IgD-negative memory B cell (primary cell): ENCODE data around the gene BTRC. TPM values are rescaled to one million over a fixed set of nuclear protein-coding genes. Genes with fewer than 3 reads are reported as not detected.
"Not testable (repeated sequence)": the region's sequence is repeated elsewhere in the genome, so short reads cannot be mapped to it uniquely, and the experiment has no call there.

Experiments
- H3K27ac Mint-ChIP-seq, 3 donors: one replicate each; pipeline ENCODE4 v1.8.0; 2020 to 2022; ENCODE audit warnings: mild to moderate bottlenecking in 3 of 3, mixed read lengths in 3 of 3, moderate library complexity in 1 of 3
- H3K27me3 Mint-ChIP-seq: one replicate; pipeline ENCODE4 v1.8.0; 2021; ENCODE audit warnings: mixed read lengths
- H3K36me3 Mint-ChIP-seq: one replicate; pipeline ENCODE4 v1.8.0; 2020; ENCODE audit warnings: mild to moderate bottlenecking, mixed read lengths
- H3K4me1 Mint-ChIP-seq, 3 donors: one replicate each; pipeline ENCODE4 v1.8.0; 2020 to 2022; ENCODE audit warnings: mixed read lengths in 3 of 3, mild to moderate bottlenecking in 1 of 3
- H3K4me3 Mint-ChIP-seq, 4 donors: one replicate each; pipeline ENCODE4 v1.8.0; 2020 to 2022; ENCODE audit warnings: mild to moderate bottlenecking in 4 of 4, mixed read lengths in 4 of 4, moderate library complexity in 3 of 4
- H3K9me3 Mint-ChIP-seq, 3 donors: one replicate each; pipeline ENCODE4 v1.8.0; 2020 to 2021; ENCODE audit warnings: mixed read lengths in 3 of 3, mild to moderate bottlenecking in 1 of 3
- polyA plus RNA-seq: library from polyadenylated mRNA; unstranded; fragments of 300-500 nt; fragmentation: Illumina TruSeq; gene quantifications from one replicate; pipeline ENCODE4 v1.2.3, GENCODE V29; 2021

BTRC gene
- polyA plus RNA-seq, 1 donor from 2014 or later, result 8.3 TPM

DNA sequence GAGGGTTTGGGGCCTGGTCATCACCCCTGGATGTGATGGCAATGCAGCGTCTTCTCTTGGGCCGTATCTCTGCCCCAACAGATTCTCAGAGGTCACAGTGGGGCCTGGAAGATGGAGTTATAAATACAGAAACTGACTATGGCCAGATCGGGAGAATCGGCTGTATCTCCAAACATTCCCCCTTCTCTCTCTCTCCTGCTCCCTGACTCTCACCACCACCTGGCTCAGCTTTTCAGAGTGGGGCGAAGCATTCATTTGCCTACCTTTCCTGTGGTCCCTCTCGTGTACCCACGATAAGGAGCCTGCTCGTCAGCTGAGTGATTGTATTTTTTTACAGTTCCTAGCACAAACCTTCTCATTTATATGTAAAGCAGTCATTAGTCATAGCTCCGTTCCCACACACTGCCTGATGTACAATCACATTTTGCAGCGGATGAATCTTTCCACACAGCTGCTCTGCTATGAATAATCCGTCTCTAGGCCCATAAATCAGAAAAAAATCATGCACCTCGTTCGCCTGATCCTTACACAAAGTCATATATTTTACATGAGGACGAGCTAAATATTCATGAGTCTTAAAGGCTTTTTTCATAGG is 23.2 kb upstream of the BTRC start:
- H3K36me3 Mint-ChIP-seq, result no peaks in the 10 kb centered on the region
- no peak overlapping the region for H3K4me3 Mint-ChIP-seq
- peaks cover 4% of the 10 kb centered on the region for H3K27me3 Mint-ChIP-seq
- H3K27ac Mint-ChIP-seq, result no peak overlapping the region
- peaks cover 0 to 6% (median 0%) of the 10 kb centered on the region in 3 donors for H3K9me3 Mint-ChIP-seq
- H3K4me1 Mint-ChIP-seq, result peaks cover 0 to 10% (median 4%) of the 10 kb centered on the region in 3 donors

DNA sequence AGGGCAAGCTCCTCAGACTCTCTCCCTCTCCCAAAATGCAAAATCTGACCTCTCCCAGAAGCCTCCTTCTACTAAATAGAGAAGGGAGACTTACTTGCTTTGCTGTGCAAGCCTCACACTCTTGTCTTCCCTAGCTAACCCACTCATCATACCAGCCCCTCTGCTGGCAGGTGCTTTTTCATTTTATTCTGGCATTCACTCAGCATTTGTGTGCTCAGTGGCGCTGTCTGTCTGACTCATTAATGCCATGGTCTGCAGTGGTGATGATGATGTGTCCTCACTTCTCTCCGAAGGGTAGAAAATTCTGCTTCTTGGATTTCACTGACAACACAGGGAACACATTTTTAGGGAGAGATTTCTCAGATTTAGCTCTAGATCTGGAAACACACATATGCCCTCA is 22.0 kb upstream of the BTRC start:
- Mint-ChIP-seq H3K9me3 (peaks cover 0 to under 1% (median 0%) of the 10 kb centered on the region in 3 donors), H3K4me3 (no peak overlapping the region), H3K27ac (no peak overlapping the region), H3K36me3 (no peaks in the 10 kb centered on the region), H3K4me1 (peaks cover 0 to 10% (median 4%) of the 10 kb centered on the region in 3 donors), H3K27me3 (peaks cover 3% of the 10 kb centered on the region)

DNA sequence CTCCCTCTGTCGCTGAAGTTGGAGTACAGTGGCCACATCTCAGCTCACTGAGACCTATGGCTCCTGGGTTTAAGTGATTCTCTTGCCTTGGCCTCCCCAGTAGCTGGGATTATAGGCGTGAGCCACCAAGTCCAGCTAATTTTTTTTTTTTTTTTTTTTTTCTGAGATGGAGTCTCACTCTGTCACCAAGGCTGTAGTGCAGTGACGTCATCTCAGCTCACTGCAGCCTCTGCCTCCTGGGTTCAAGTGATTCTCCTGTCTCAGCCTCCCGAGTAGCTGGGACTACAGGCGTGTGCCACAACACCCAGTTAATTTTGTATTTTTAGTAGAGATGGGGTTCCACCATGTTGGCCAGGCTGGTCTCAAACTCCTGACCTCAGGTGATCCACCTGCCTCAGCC is 19.7 kb upstream of the BTRC start:
- not testable (repeated sequence) for H3K4me3 Mint-ChIP-seq, H3K9me3 Mint-ChIP-seq, H3K27ac Mint-ChIP-seq

DNA sequence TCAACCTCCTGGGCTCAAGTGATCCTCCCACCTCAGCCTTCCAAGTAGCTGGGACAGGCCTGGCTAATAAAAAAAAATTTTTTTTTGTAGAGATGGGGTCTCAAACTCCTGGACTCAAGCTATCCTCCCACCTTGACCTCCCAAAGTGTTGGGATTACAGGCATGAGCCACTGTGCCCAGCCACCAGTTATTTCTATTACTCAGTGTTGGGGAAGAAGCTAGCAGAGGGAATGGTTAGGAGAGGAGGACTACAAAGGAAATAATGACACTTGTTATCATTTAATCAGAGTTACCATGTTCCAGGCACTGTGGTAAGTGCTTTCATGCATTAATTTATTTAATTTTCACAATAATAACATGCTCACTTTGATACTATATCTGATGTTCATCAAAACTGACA is 17.6 kb upstream of the BTRC start:
- H3K9me3 Mint-ChIP-seq, result no peaks in the 10 kb centered on the region
- H3K36me3 Mint-ChIP-seq, result no peaks in the 10 kb centered on the region
- no peak overlapping the region for H3K4me3 Mint-ChIP-seq
- peak overlapping the region in 1 of 3 donors; percentile 67 for H3K27ac Mint-ChIP-seq
- H3K4me1 Mint-ChIP-seq, result peaks cover 0 to 5% (median 0%) of the 10 kb centered on the region in 3 donors
- peaks cover 3% of the 10 kb centered on the region for H3K27me3 Mint-ChIP-seq

More for the DNA sequence above, 19.7 kb upstream of the BTRC start:
- not testable (repeated sequence) for H3K4me1 Mint-ChIP-seq, H3K27me3 Mint-ChIP-seq, H3K36me3 Mint-ChIP-seq

DNA sequence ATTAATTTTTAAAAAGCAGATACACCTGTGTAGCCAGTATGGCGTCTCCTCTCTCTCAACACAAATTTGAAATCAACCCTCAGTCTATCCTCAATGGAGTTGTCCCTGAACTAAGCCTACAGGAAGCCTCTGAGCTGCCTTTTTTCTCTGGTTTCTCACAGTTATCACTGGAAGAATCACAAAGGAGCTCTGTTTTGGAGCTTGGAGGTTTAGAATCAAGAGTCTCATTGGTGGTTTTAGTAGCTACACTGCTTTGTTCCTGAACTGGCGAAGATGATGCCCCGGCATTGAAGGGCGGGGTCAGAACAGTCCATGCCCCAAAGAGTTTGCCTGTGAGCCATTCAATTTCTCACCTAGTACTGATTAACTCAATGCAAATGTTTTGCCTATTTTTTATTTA is 16.1 kb upstream of the BTRC start:
- Mint-ChIP-seq H3K27me3 (peaks cover 2% of the 10 kb centered on the region), H3K27ac (no peak overlapping the region), H3K9me3 (no peaks in the 10 kb centered on the region), H3K4me1 (no peaks in the 10 kb centered on the region), H3K4me3 (no peak overlapping the region), H3K36me3 (no peaks in the 10 kb centered on the region)

DNA sequence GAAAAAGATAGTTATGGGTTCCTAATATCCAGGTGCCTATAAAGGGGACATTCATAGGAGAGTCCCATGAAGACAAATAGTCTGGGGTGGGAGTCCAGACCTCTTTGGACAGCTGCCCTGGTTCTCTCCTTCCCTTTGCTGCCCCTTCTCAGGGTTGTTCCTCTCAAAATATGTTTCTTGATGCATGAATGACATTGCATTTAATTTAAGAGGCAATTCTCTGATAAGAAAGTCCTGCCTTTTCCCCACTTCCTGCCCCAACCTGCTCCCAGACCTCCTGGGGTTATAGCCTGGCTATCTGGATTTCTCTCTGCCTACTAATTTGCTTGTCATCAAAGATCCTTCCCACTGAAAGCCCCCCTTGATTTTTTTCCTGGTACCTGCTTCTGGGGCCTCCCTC is 12.5 kb upstream of the BTRC start:
- Mint-ChIP-seq H3K36me3 (no peaks in the 10 kb centered on the region), H3K9me3 (no peaks in the 10 kb centered on the region), H3K27ac (no peak overlapping the region), H3K4me3 (no peak overlapping the region), H3K27me3 (peaks cover 2% of the 10 kb centered on the region), H3K4me1 (no peaks in the 10 kb centered on the region)

DNA sequence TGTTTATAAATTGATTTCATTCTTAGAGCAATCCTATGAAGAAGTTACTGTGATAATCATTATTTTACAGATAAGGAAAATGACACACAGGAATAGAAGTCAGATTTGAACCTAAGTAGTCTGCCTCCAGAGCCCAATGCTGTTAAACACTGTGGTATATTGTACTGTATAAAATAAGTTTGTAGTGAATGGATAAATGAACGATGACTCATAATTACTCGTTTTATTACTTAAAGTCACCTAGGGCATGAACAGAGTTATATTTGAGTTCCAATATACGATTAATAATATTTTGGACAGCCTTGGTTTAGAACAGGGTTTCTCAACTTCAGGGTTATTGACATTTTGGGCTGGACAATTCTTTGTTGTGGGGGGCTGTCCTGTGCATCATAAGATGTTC is 7.8 kb upstream of the BTRC start:
- no peak overlapping the region for H3K27ac Mint-ChIP-seq
- H3K36me3 Mint-ChIP-seq, result no peaks in the 10 kb centered on the region
- no peaks in the 10 kb centered on the region for H3K9me3 Mint-ChIP-seq
- H3K4me3 Mint-ChIP-seq, result no peak overlapping the region
- H3K4me1 Mint-ChIP-seq, result no peaks in the 10 kb centered on the region
- peaks cover 3% of the 10 kb centered on the region for H3K27me3 Mint-ChIP-seq

DNA sequence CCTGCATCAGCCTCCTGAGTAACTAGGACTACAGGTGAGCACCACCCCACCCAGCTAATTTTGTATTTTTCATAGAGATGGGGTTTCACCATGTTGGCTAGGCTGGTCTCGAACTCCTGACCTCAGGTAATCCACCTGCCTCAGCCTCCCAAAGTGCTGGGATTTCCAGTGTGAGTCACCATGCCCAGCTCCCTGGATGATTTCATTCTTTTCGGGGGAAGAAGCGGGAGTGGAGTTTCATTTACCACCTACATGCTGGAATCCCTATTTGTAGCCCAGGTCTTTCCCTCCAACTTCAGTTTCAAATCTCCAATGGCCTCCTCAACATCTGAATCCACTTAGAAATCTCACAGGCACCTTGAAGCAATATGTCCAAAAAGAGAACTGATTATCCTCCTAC is 2.9 kb upstream of the BTRC start:
- H3K4me1 Mint-ChIP-seq, result peaks cover 16 to 17% (median 17%) of the 10 kb centered on the region in 3 donors
- peaks cover 3% of the 10 kb centered on the region for H3K27me3 Mint-ChIP-seq
- H3K27ac Mint-ChIP-seq, result no peak overlapping the region

DNA sequence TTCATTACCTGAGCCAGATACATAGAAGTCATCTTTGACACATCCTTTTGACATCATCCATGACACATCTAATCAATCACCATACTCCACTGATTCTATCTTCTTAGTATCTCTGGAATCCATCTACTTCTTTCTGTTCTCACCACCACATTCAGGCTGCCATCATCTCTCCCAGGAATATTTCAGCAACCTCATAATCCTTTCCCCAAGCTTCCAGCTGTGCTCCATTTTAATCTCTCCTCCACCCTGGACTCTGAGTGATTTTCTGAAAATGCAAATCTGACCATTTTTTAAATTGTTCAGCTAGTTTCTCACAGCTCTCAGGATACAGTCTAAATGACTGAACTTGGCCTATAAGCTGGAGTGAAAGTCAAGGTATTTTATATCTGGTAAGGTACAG is 2.5 kb upstream of the BTRC start:
- Mint-ChIP-seq H3K4me3 (no peak overlapping the region), H3K36me3 (peaks cover 3% of the 10 kb centered on the region)

More for the DNA sequence above, 2.9 kb upstream of the BTRC start:
- H3K36me3 Mint-ChIP-seq, result peaks cover 1% of the 10 kb centered on the region
- H3K4me3 Mint-ChIP-seq, result no peak overlapping the region
- no peaks in the 10 kb centered on the region for H3K9me3 Mint-ChIP-seq

DNA sequence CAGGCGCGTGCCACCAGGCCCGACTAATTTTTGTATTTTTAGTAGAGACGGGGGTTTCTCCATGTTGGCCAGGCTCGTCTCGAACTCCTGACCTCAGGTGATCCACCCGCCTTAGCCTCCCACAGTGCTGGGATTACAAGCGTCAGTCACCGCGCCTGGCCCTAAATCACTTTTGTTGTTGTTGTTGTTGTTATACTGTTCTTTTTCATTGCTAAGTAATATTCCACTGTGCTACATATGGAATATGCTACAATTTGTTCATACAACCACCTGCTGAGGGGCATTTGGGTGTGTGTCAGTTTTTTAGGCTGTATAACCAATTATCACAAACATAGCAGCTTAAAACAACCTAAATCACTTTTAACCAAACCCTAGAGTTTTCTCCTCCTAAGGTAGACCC is 1.1 kb upstream of the BTRC start:
- H3K4me3 Mint-ChIP-seq, result peak overlapping the region in 1 of 4 donors; percentile 96
- not testable (repeated sequence) for H3K27me3 Mint-ChIP-seq

More for the DNA sequence above, 2.5 kb upstream of the BTRC start:
- Mint-ChIP-seq H3K27me3 (peaks cover 3% of the 10 kb centered on the region), H3K9me3 (no peaks in the 10 kb centered on the region), H3K4me1 (peaks cover 17 to 19% (median 17%) of the 10 kb centered on the region in 3 donors), H3K27ac (no peak overlapping the region)

DNA sequence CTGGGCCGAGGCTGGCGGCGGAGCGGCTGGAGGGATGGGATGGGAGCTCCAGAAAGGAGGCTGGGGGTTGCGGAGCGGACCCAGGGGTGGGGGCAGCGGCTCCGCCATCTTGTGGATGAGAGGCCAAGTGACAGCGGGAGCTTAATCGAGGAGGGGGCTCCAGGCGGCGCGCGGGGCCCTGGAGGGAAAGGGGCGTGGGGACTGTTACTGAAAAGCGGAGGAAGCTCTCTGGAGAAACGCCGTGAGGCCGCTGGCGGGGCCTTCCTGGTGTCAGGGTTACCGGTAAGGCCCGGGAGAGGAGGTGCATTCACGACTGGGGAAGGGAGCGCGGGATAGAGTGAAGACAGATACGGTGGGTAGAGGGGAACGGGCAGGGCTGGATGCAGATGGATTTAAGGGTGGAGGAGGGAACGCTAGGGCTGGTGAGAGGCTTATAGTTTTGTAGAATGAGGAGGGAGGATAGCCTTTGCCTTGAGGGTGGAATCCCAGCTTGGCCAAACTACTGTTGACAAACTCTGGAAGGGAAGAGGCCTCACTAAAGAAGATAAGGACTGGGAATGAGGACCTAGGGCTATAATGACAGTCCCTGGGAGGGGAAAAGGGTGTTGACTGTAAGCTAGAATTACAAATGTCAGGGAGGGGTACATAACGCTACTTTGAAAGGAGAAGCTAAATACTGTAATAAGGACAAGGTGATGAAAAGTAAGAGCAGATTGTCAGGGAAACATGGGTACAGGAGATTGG is 535 bp downstream of the BTRC start:
- H3K27me3 Mint-ChIP-seq, result peaks cover under 1% of the 10 kb centered on the region
- peaks cover 22 to 26% (median 23%) of the 10 kb centered on the region in 3 donors for H3K4me1 Mint-ChIP-seq
- no peaks in the 10 kb centered on the region for H3K9me3 Mint-ChIP-seq
- H3K4me3 Mint-ChIP-seq, result peak overlapping the region; percentile 96 to 99 (median 98)
- H3K36me3 Mint-ChIP-seq, result peaks cover 6% of the 10 kb centered on the region
- H3K27ac Mint-ChIP-seq, result peak overlapping the region; percentile 90 to 96 (median 95)

More for the DNA sequence above, 1.1 kb upstream of the BTRC start:
- H3K36me3 Mint-ChIP-seq, H3K9me3 Mint-ChIP-seq: not testable (repeated sequence)
- peak overlapping the region in 1 of 3 donors; percentile 95 for H3K27ac Mint-ChIP-seq
- peaks cover 17 to 21% (median 20%) of the 10 kb centered on the region in 3 donors for H3K4me1 Mint-ChIP-seq

DNA sequence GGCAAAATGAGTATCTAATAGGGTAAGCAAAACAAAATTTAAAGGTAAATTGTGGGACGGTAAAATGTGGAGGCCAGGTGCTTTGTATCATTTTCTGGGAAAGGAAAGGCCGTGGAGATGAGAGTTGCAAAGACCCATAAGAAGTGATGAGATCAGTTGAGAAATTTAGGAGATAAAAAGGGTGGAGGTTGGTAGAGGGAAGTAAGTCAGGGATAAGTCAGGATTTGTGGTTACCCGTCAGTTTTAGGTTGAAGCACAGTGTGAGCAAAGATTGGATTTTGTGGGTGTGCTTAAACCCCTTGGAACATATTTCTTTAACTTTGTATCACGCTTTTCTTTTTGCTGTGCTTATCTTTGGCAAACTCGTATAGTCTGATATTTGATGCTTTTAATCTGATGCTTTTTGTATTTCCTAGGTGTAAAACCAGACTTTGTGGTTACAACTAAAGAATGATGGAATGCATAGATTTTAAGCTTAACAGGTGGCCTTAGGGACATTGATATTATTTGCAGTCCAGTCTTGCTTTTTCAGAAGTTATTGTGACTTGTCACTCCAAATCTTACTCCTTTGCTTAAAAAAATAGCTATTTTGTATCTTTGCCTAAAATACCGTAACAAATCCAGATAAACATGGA is 1.2 kb downstream of the BTRC start:
- Mint-ChIP-seq H3K36me3 (peaks cover 6% of the 10 kb centered on the region), H3K4me1 (peaks cover 22 to 26% (median 23%) of the 10 kb centered on the region in 3 donors), H3K9me3 (no peaks in the 10 kb centered on the region), H3K4me3 (peak overlapping the region; percentile 96 to 99 (median 98)), H3K27me3 (no peaks in the 10 kb centered on the region), H3K27ac (peak overlapping the region; percentile 43 to 96 (median 95))

DNA sequence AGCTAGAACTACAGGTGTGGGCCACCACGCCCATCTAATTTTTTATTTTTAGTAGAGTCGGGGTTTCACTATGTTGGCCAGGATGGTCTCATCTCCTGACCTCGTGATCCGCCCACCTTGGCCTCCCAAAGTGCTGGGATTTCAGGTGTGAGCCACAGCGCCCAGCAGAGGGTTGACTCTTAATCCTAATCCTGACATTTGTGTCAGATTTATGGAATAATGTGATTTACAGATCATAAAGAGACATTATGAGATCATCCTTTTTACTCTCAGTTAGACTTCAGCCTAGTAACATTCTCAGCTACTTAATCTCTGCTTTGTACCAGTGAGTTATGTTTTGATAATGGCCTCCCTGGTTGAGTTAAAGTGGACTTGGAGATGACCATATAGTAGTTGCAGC is 2.2 kb downstream of the BTRC start:
- Mint-ChIP-seq H3K4me3 (peak overlapping the region in 2 of 4 donors; percentile 37 to 96), H3K9me3 (no peaks in the 10 kb centered on the region), H3K27me3 (no peaks in the 10 kb centered on the region), H3K27ac (peak overlapping the region in 2 of 3 donors; percentile 6 to 74), H3K36me3 (peaks cover 6% of the 10 kb centered on the region), H3K4me1 (peaks cover 22 to 26% (median 23%) of the 10 kb centered on the region in 3 donors)

DNA sequence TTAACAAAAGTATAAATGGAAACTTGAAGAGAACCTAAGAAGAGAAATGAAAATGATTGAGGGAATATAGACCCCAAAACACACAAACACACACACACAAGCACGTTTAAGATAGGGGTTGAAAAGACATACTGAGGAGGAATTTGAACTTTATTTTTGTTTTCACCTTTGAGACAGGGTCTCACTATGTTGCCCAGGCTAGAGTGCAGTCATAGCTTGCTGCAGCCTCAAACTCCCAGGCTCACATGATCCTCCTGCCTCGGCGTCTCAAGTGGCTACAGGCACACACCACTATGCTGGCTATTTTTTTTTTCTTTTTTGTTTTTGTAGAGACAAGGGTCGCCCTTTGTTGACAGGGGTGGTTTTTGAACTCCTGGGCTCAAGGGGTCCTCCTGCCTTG is 4.0 kb downstream of the BTRC start:
- Mint-ChIP-seq H3K9me3 (no peaks in the 10 kb centered on the region), H3K27me3 (no peaks in the 10 kb centered on the region), H3K36me3 (peaks cover 6% of the 10 kb centered on the region), H3K4me3 (no peak overlapping the region), H3K27ac (peak overlapping the region in 1 of 3 donors; percentile 33), H3K4me1 (peaks cover 22 to 27% (median 26%) of the 10 kb centered on the region in 3 donors)

DNA sequence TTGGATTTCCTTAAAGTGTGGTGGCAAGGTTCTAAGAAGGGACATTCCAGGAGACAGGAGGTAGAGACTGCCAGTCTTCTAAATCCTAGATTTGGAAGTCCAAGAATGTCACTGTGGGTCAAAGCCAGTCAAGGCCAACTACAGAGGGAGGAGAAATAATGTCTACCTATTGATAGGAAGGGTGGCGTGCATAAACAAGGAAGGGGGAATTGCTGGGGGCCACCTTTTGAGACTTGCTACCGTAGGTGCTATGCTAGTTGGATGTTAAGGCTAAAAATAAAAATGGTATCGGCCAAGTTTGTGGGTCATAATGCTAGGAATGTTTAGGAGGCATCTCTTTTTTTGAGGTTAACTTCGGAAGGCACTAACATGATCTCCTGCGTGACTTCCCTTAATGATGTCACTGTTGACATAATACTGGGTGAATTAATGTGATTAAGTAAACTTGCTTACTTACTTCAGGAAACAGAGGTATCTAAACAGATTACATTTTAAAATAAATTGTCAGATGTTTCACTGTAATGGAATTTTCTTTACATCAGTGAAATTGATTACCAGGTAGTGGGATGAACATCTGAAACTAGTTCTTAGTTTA is 4.8 kb downstream of the BTRC start:
- Mint-ChIP-seq H3K4me3 (peak overlapping the region in 1 of 4 donors; percentile 63), H3K27me3 (no peaks in the 10 kb centered on the region), H3K4me1 (peaks cover 22 to 30% (median 27%) of the 10 kb centered on the region in 3 donors), H3K9me3 (no peaks in the 10 kb centered on the region), H3K27ac (peak overlapping the region in 1 of 3 donors; percentile 45), H3K36me3 (peaks cover 6% of the 10 kb centered on the region)
